OCI-LY7 (cell line): ENCODE results near the gene CNNM4.

Experiments
- EZH2phosphoT487 ChIP-seq: fragments of 200-600 bp; sonication (generic); IDR thresholded peaks from 2 replicates; pipeline ENCODE4 v1.6.1; 2018; ENCODE audit warnings: low read depth, borderline replicate concordance, mild to moderate bottlenecking, mixed run types, antibody characterized with exemption, low read length, moderate library complexity, mixed read lengths
- TF ChIP-seq, protein P1 (sequence below): fragments of 200-600 bp; sonication (generic); conservative IDR thresholded peaks from 2 replicates; pipeline ENCODE4 v1.5.1; 2014; ENCODE audit warnings: mild to moderate bottlenecking, antibody characterized with exemption, low read length, moderate library complexity, mixed read lengths

DNA sequence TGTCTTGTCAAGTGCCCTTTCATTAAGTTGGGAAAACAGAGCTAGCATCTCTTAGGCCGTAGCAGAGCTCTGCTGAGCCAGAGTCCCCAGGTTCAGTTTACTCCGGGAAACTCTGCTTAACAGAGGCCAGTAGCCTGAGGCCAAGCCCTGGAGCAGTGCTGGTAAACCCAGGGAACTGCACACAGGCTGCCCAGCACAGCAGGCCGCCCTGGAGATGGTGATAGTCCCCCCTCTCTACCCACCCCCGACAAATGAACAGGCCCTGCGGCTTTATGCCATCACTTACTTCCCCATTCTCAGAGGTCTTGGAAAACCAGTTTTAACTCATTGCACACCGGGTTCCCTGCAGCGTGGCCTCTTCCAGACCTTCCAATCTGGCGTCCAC lies 3.5 kb downstream of the CNNM4 start:
- TF ChIP-seq, protein P1, sequence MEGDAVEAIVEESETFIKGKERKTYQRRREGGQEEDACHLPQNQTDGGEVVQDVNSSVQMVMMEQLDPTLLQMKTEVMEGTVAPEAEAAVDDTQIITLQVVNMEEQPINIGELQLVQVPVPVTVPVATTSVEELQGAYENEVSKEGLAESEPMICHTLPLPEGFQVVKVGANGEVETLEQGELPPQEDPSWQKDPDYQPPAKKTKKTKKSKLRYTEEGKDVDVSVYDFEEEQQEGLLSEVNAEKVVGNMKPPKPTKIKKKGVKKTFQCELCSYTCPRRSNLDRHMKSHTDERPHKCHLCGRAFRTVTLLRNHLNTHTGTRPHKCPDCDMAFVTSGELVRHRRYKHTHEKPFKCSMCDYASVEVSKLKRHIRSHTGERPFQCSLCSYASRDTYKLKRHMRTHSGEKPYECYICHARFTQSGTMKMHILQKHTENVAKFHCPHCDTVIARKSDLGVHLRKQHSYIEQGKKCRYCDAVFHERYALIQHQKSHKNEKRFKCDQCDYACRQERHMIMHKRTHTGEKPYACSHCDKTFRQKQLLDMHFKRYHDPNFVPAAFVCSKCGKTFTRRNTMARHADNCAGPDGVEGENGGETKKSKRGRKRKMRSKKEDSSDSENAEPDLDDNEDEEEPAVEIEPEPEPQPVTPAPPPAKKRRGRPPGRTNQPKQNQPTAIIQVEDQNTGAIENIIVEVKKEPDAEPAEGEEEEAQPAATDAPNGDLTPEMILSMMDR, result no peak
- TF ChIP-seq EZH2phosphoT487, result no peak
